ENCODE data around the gene GAS7. TPM values are rescaled to one million over a fixed set of nuclear protein-coding genes. Genes with fewer than 3 reads are reported as not detected.

The GAS7 gene
- total RNA-seq, 1 donor from 2014 or later: 2.9 TPM

DNA sequence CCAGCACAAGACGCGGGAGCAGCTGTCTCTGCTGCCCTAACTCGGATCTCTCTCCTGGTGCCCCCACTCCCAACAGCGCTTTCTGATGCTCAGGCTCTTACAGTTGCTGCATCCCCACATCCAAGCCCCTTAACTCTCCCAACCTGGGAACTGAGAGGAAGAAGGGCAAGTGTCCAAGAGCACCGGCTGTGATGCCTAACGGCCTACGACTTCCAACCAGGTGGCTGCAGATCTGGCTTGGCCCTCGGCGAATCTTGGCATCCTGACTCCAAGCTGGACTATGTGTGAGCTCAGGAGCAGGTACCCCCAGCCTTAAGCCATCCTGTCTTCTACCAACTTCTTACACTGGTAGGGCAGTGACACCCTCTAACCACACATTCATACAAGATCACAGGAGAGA, 255.1 kb downstream of the GAS7 start:
- Histone ChIP-seq H3K9ac (no peak overlapping the region), H3K9me3 (ENCODE audit: low read depth) (no peaks in the 10 kb centered on the region), H3K4me2 (no peak overlapping the region)

DNA sequence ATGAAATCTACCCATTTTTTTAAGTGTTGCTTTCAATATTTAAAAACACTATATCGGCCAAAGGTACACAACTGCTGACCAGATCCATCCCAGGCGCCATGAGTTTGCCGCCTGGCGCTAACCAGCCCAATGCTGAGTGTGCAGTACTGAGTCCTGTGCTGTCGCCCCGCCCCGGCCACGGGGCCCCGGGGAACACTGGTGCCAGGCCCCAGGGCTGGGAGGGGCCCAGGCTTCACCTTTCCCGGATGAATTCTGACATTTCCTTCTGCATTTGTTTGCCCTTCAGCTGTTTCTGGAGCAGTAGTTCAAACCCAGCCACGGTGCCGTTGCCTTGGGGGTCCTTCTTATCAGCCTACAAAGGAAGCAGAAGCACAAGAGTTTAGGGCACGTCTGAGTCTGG, 255.5 kb downstream of the GAS7 start:
- no peaks in the 10 kb centered on the region for H3K27me3 ChIP-seq

More for the DNA sequence above, 255.1 kb downstream of the GAS7 start:
- H3K4me1 ChIP-seq: no peaks in the 10 kb centered on the region
- no peak overlapping the region for H3K27ac ChIP-seq
- H3F3A ChIP-seq (ENCODE audit: low read depth): no peaks in the 10 kb centered on the region
- H3K27me3 ChIP-seq: no peaks in the 10 kb centered on the region
- no peaks in the 10 kb centered on the region for H3K79me2 ChIP-seq (ENCODE audit: low read depth)
- no peaks in the 10 kb centered on the region for H3K36me3 ChIP-seq
- H3K4me3 ChIP-seq: no peak overlapping the region
- TF ChIP-seq EZH2phosphoT487 (IDR thresholded peaks at IDR 0.05): no peak
- TF ChIP-seq, protein P1, sequence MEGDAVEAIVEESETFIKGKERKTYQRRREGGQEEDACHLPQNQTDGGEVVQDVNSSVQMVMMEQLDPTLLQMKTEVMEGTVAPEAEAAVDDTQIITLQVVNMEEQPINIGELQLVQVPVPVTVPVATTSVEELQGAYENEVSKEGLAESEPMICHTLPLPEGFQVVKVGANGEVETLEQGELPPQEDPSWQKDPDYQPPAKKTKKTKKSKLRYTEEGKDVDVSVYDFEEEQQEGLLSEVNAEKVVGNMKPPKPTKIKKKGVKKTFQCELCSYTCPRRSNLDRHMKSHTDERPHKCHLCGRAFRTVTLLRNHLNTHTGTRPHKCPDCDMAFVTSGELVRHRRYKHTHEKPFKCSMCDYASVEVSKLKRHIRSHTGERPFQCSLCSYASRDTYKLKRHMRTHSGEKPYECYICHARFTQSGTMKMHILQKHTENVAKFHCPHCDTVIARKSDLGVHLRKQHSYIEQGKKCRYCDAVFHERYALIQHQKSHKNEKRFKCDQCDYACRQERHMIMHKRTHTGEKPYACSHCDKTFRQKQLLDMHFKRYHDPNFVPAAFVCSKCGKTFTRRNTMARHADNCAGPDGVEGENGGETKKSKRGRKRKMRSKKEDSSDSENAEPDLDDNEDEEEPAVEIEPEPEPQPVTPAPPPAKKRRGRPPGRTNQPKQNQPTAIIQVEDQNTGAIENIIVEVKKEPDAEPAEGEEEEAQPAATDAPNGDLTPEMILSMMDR (IDR thresholded peaks at IDR 0.05): no peak
- no peak for TF ChIP-seq EZH2 (IDR thresholded peaks at IDR 0.05)
- peaks cover 3% of the 10 kb centered on the region for H3K4me1 Mint-ChIP-seq
- DNase-seq (ENCODE audit: low spot score): no peak
- H3K4me3 Mint-ChIP-seq: no peak overlapping the region
- H2AFZ ChIP-seq (replicated peaks): no peak overlapping the region
- H4K20me1 ChIP-seq (ENCODE audit: low read depth): no peaks in the 10 kb centered on the region
- H3K36me3 Mint-ChIP-seq: peaks cover 4% of the 10 kb centered on the region
- H3K27me3 Mint-ChIP-seq (ENCODE audit: insufficient read depth, low read depth): peaks cover 4% of the 10 kb centered on the region
- no peak overlapping the region for H3K27ac Mint-ChIP-seq
- no peaks in the 10 kb centered on the region for H3K9me3 Mint-ChIP-seq

DNA sequence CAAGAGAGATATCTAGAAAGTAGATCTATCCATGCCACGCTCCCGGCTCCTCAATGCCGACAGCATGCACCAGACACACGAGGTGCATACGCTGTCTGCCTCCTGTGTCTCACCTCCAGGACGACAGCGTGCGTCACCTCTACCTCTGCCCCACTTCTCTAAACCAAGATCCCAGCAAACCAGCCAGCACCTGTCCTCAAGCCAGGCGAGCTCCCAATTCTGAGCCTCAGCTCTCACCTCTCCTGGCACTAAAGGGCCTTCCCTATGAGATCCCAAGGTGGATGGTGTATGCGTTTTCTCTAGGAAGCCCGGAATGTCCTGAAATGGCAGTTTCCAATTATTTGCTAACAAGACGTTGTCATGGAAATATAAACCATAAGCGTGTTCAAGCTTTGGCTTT, 257.1 kb downstream of the GAS7 start:
- no peak overlapping the region for H3K27ac ChIP-seq
- no peak overlapping the region for H2AFZ ChIP-seq (replicated peaks)
- H3K4me1 ChIP-seq: no peaks in the 10 kb centered on the region
- H3K27me3 ChIP-seq: no peaks in the 10 kb centered on the region
- Mint-ChIP-seq H3K27me3 (ENCODE audit: insufficient read depth, low read depth) (peaks cover 4% of the 10 kb centered on the region), H3K27ac (no peak overlapping the region), H3K4me1 (no peaks in the 10 kb centered on the region), H3K4me3 (no peak overlapping the region), H3K9me3 (no peaks in the 10 kb centered on the region), H3K36me3 (peaks cover 4% of the 10 kb centered on the region)
- no peak overlapping the region for H3K4me3 ChIP-seq
- no peaks in the 10 kb centered on the region for H3F3A ChIP-seq (ENCODE audit: low read depth)
- no peak overlapping the region for H3K4me2 ChIP-seq
- TF ChIP-seq, protein P1 (IDR thresholded peaks at IDR 0.05): no peak
- TF ChIP-seq EZH2phosphoT487 (IDR thresholded peaks at IDR 0.05) (no peak), EZH2 (IDR thresholded peaks at IDR 0.05) (no peak)
- H3K9ac ChIP-seq: no peak overlapping the region
- H3K79me2 ChIP-seq (ENCODE audit: low read depth): no peaks in the 10 kb centered on the region
- no peak for DNase-seq (ENCODE audit: low spot score)
- H3K36me3 ChIP-seq: no peaks in the 10 kb centered on the region
- H3K9me3 ChIP-seq (ENCODE audit: low read depth): no peaks in the 10 kb centered on the region
- no peaks in the 10 kb centered on the region for H4K20me1 ChIP-seq (ENCODE audit: low read depth)

More for the DNA sequence above, 255.5 kb downstream of the GAS7 start:
- Histone ChIP-seq H3K4me3 (no peak overlapping the region), H3K9ac (no peak overlapping the region), H3K36me3 (no peaks in the 10 kb centered on the region), H2AFZ (replicated peaks) (no peak overlapping the region), H3F3A (ENCODE audit: low read depth) (no peaks in the 10 kb centered on the region), H3K9me3 (ENCODE audit: low read depth) (no peaks in the 10 kb centered on the region), H3K4me1 (no peaks in the 10 kb centered on the region), H3K79me2 (ENCODE audit: low read depth) (no peaks in the 10 kb centered on the region), H3K4me2 (no peak overlapping the region), H4K20me1 (ENCODE audit: low read depth) (no peaks in the 10 kb centered on the region), H3K27ac (no peak overlapping the region)
- Mint-ChIP-seq H3K36me3 (peaks cover 4% of the 10 kb centered on the region), H3K4me3 (no peak overlapping the region), H3K9me3 (no peaks in the 10 kb centered on the region), H3K27me3 (ENCODE audit: insufficient read depth, low read depth) (peaks cover 4% of the 10 kb centered on the region), H3K4me1 (no peaks in the 10 kb centered on the region), H3K27ac (no peak overlapping the region)
- TF ChIP-seq EZH2phosphoT487 (IDR thresholded peaks at IDR 0.05) (no peak), EZH2 (IDR thresholded peaks at IDR 0.05) (no peak)
- TF ChIP-seq, protein P1 (IDR thresholded peaks at IDR 0.05): no peak
- DNase-seq (ENCODE audit: low spot score): no peak
